KMS-11 (cell line): ENCODE data around the gene NAA25.

Experiments
- H2AFZ ChIP-seq: fragments of 200-600 bp; sonication (generic); 2 replicates; pipeline ENCODE4 v1.6.1; 2016; ENCODE audit warnings: antibody characterized with exemption, mixed run types, low read depth
- H3K27ac ChIP-seq: fragments of 200-600 bp; sonication (generic); 2 replicates; pipeline ENCODE4 v1.6.1; 2016; ENCODE audit warnings: mild to moderate bottlenecking, mixed run types
- H3K27me3 ChIP-seq: fragments of 200-600 bp; sonication (generic); 2 replicates; pipeline ENCODE4 v1.6.1; 2017; ENCODE audit warnings: mild to moderate bottlenecking, low read depth, mixed run types, moderate library complexity; ENCODE audit not compliant: insufficient read depth
- H3K36me3 ChIP-seq: fragments of 200-600 bp; sonication (generic); 2 replicates; pipeline ENCODE4 v1.6.1; 2017; ENCODE audit warnings: mild to moderate bottlenecking, mixed run types; ENCODE audit not compliant: insufficient read depth
- H3K4me1 ChIP-seq: fragments of 200-600 bp; sonication (generic); 2 replicates; pipeline ENCODE4 v1.6.1; 2016; ENCODE audit warnings: mild to moderate bottlenecking, low read depth, mixed run types; ENCODE audit not compliant: poor library complexity, severe bottlenecking
- H3K4me2 ChIP-seq: fragments of 200-600 bp; sonication (generic); 2 replicates; pipeline ENCODE4 v1.7.0; 2016; ENCODE audit warnings: mild to moderate bottlenecking, mixed run types
- H3K4me3 ChIP-seq: fragments of 200-600 bp; sonication (generic); IDR thresholded peaks from 2 replicates; pipeline ENCODE4 v1.6.1; 2017; ENCODE audit warnings: low read depth, low read length, mixed read lengths; ENCODE audit not compliant: insufficient read depth
- H3K79me2 ChIP-seq: fragments of 200-600 bp; sonication (generic); 2 replicates; pipeline ENCODE4 v1.6.1; 2016; ENCODE audit warnings: low read depth, mixed run types; ENCODE audit not compliant: insufficient read depth
- H3K9ac ChIP-seq: fragments of 200-600 bp; sonication (generic); 2 replicates; pipeline ENCODE4 v1.6.1; 2016; ENCODE audit warnings: mild to moderate bottlenecking, mixed run types
- H4K20me1 ChIP-seq: fragments of 200-600 bp; sonication (generic); 2 replicates; pipeline ENCODE4 v1.6.1; 2016; ENCODE audit warnings: mild to moderate bottlenecking, mixed run types; ENCODE audit not compliant: insufficient read depth
- TF ChIP-seq, protein P1 (sequence below): fragments of 200-600 bp; sonication (generic); conservative IDR thresholded peaks from 2 replicates; pipeline ENCODE4 v1.6.1; 2017; ENCODE audit warnings: low read depth, mild to moderate bottlenecking, antibody characterized with exemption, low read length, moderate library complexity, mixed read lengths

Gene NAA25

DNA sequence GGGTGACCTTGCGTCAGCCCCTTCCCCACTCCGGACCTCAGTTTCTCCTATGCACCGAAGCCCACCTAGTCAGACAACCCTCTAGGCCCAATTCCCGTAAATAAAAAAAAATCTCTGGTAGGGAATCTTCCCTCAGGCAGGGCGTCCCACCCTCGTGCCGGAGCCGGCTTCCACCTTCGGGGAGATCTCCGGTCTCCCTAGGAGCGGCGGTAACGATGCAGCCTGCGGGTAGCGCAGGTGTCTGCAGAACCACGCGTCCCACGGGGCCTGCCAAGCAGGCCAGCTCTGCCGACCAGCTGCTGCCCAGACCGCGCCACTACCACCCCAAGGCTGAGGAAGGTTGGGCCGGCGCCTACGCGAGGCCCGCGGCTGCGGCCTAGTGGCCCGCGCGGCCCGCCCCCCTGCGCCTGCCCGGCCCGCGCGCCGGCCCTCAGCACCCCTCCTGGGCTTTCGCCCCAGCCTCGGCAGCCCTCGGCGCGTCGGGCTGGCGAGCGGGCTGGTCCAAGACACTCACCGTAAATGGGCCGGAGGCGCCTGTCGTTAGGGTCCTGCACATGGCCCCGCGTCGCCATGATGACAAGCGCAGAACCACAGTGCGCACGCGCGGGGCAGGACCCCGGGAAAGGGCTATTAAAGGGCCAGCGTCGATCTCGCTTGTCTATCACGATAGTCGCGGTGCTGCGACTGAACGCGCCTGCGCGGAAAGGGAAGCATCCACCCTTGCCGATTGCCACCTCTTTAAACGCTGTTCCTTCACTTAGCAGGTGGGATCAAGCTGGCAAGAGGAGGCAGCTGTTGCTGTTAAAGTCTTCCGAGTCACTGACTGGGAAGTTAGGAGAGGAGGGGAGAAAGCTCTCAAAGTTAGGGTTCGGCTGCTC is at the start of gene NAA25:
TSS of gene NAA25 (minus strand) at position 582 of the 878 bp plus-strand sequence. CDS start at position 572, 10 bp downstream.
- Histone ChIP-seq H4K20me1 (peaks cover 6% of the 10 kb centered on the region; the same call in 1 of the 2 replicates), H3K4me1 (peaks cover 37% of the 10 kb centered on the region), H3K9ac (peak within 1 kb of the TSS; percentile 95), H3K27me3 (no peaks in the 10 kb centered on the region), H3K36me3 (no peaks in the 10 kb centered on the region), H3K27ac (peak within 1 kb of the TSS; percentile 92), H2AFZ (peak within 1 kb of the TSS; percentile 90), H3K4me2 (peak within 1 kb of the TSS; percentile 92), H3K79me2 (peaks cover 51% of the 10 kb centered on the region), H3K4me3 (no peak within 1 kb of the TSS)
- TF ChIP-seq, protein P1, sequence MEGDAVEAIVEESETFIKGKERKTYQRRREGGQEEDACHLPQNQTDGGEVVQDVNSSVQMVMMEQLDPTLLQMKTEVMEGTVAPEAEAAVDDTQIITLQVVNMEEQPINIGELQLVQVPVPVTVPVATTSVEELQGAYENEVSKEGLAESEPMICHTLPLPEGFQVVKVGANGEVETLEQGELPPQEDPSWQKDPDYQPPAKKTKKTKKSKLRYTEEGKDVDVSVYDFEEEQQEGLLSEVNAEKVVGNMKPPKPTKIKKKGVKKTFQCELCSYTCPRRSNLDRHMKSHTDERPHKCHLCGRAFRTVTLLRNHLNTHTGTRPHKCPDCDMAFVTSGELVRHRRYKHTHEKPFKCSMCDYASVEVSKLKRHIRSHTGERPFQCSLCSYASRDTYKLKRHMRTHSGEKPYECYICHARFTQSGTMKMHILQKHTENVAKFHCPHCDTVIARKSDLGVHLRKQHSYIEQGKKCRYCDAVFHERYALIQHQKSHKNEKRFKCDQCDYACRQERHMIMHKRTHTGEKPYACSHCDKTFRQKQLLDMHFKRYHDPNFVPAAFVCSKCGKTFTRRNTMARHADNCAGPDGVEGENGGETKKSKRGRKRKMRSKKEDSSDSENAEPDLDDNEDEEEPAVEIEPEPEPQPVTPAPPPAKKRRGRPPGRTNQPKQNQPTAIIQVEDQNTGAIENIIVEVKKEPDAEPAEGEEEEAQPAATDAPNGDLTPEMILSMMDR = no peak

DNA sequence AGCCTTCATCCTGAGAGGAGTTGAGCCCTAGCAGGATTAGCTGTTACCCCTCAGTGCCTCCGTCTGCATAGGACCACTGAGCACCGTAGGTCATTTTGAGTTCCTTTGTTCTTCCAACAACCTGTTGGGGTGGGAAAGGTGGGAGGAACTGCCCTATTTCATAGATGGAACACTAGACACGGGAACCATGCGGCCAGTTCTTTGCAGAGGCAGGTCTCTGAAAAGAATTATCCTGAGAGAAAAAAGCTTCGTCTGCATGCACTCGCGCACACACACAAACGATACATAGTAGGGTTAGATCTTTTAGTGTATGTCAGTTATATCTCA is 45.3 kb upstream of the NAA25 start:
- TF ChIP-seq, protein P1 = no peak
- H2AFZ ChIP-seq = no peak overlapping the region
- no peaks in the 10 kb centered on the region for H3K36me3 ChIP-seq

GRCh38 chr12:112153181-112153892 is 44.8 kb upstream of the NAA25 start:
- H4K20me1 ChIP-seq = no peaks in the 10 kb centered on the region
- no peak overlapping the region for H3K4me2 ChIP-seq
- H3K27me3 ChIP-seq = no peaks in the 10 kb centered on the region
- H3K9ac ChIP-seq = no peak overlapping the region
- H3K79me2 ChIP-seq = no peaks in the 10 kb centered on the region
- H2AFZ ChIP-seq = no peak overlapping the region
- H3K4me1 ChIP-seq = no peaks in the 10 kb centered on the region
- TF ChIP-seq, protein P1 = no peak
- H3K36me3 ChIP-seq = no peaks in the 10 kb centered on the region
- H3K27ac ChIP-seq = no peak overlapping the region
- H3K4me3 ChIP-seq = no peak overlapping the region

More for the DNA sequence above, 45.3 kb upstream of the NAA25 start:
- H4K20me1 ChIP-seq = no peaks in the 10 kb centered on the region
- no peak overlapping the region for H3K4me2 ChIP-seq
- no peaks in the 10 kb centered on the region for H3K79me2 ChIP-seq
- H3K4me3 ChIP-seq = no peak overlapping the region
- no peak overlapping the region for H3K9ac ChIP-seq
- no peaks in the 10 kb centered on the region for H3K4me1 ChIP-seq
- H3K27ac ChIP-seq = no peak overlapping the region
- no peaks in the 10 kb centered on the region for H3K27me3 ChIP-seq

DNA sequence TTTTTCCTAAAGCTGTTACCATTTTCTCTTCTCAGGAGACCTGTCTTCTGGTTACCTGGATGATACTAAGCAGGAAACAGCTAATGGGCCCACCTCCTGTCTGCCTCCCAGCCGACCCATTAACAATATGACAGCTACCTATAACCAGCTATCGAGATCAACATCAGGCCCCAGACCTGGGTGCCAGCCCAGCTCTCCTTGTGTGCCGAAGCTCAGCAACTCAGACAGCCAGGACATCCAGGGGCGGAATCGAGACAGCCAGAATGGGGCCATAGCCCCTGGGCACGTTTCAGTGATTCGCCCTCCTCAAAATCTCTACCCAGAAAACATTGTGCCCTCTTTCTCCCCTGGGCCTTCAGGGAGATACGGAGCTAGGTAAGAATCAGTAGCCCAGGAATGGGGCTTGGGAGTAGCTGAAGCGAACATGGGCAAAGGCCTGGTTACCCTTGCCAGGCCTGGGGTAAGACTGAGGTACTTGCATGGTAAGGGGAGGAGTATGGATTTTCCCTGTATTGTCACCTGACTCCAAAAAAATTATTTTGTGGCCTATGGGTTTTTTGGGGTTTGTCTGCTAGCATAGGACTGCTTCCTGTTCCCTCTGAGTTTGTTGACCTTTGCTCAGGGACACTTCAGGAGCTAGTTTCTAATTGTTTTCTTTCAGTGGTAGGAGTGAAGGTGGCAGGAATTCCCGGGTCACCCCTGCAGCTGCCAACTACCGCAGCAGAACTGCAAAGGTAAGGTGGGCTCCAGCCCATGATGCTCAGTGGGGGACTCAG is 43.4 kb upstream of the NAA25 start:
- Histone ChIP-seq H3K4me2 (no peak overlapping the region), H3K4me3 (no peak overlapping the region), H3K36me3 (no peaks in the 10 kb centered on the region), H3K27me3 (no peaks in the 10 kb centered on the region), H3K4me1 (no peaks in the 10 kb centered on the region), H3K9ac (no peak overlapping the region), H3K79me2 (no peaks in the 10 kb centered on the region), H2AFZ (no peak overlapping the region), H4K20me1 (no peaks in the 10 kb centered on the region), H3K27ac (no peak overlapping the region)
- TF ChIP-seq, protein P1 = no peak
